HG03045 (cell line): ENCODE data around the gene ARHGEF28.

ENCODE experiments used
- ATAC-seq: cut with Tn5 transposase; IDR thresholded peaks from one replicate; pipeline ENCODE4 v1.9.1; 2021; ENCODE audit warnings: mild to moderate bottlenecking, moderate library complexity; ENCODE audit not compliant: unreplicated experiment

Gene ARHGEF28

GRCh38 chr5:73896668-73897067 is 270.7 kb downstream of the ARHGEF28 start:
- ATAC-seq = no peak

GRCh38 chr5:73897893-73898292 is 271.9 kb downstream of the ARHGEF28 start:
- ATAC-seq = no peak

- ATAC-seq = peak; percentile 80
These were observed 273.1 kb downstream of the ARHGEF28 start for GRCh38 chr5:73899055-73899454.

- no peak for ATAC-seq
These were observed 273.9 kb downstream of the ARHGEF28 start for GRCh38 chr5:73899916-73900315.

GRCh38 chr5:73900566-73900965 is 274.6 kb downstream of the ARHGEF28 start:
- no peak for ATAC-seq

- no peak for ATAC-seq
These were observed 275.0 kb downstream of the ARHGEF28 start for GRCh38 chr5:73901043-73901442.

- ATAC-seq = no peak
These were observed 275.5 kb downstream of the ARHGEF28 start for GRCh38 chr5:73901455-73901854.

GRCh38 chr5:73902327-73903051 is 276.5 kb downstream of the ARHGEF28 start:
- ATAC-seq = no peak

- no peak for ATAC-seq
These were observed 277.2 kb downstream of the ARHGEF28 start for GRCh38 chr5:73903169-73903568.

- no peak for ATAC-seq
These were observed 280.3 kb downstream of the ARHGEF28 start for GRCh38 chr5:73906277-73906676.

- no peak for ATAC-seq
These were observed 281.2 kb downstream of the ARHGEF28 start for GRCh38 chr5:73907164-73907563.

GRCh38 chr5:73908395-73908794 is 282.4 kb downstream of the ARHGEF28 start:
- ATAC-seq = no peak

GRCh38 chr5:73908846-73909245 is 282.9 kb downstream of the ARHGEF28 start:
- ATAC-seq = no peak

- ATAC-seq = no peak
These were observed 283.5 kb downstream of the ARHGEF28 start for GRCh38 chr5:73909474-73909873.

- ATAC-seq = no peak
These were observed 285.9 kb downstream of the ARHGEF28 start for GRCh38 chr5:73911761-73912393.

- no peak for ATAC-seq
These were observed 286.9 kb downstream of the ARHGEF28 start for GRCh38 chr5:73912821-73913271.

GRCh38 chr5:73913971-73914370 is 288.0 kb downstream of the ARHGEF28 start:
- no peak for ATAC-seq

- ATAC-seq = no peak
These were observed 289.3 kb downstream of the ARHGEF28 start for GRCh38 chr5:73915345-73915744.

- ATAC-seq = no peak
These were observed 291.4 kb downstream of the ARHGEF28 start for GRCh38 chr5:73917433-73917832.

GRCh38 chr5:73917891-73918290 is 291.9 kb downstream of the ARHGEF28 start:
- ATAC-seq = no peak

- no peak for ATAC-seq
These were observed 292.8 kb downstream of the ARHGEF28 start for GRCh38 chr5:73918791-73919221.

GRCh38 chr5:73921741-73922140 is 295.7 kb downstream of the ARHGEF28 start:
- no peak for ATAC-seq
